ENCODE results near the gene AQR.

The AQR gene

DNA sequence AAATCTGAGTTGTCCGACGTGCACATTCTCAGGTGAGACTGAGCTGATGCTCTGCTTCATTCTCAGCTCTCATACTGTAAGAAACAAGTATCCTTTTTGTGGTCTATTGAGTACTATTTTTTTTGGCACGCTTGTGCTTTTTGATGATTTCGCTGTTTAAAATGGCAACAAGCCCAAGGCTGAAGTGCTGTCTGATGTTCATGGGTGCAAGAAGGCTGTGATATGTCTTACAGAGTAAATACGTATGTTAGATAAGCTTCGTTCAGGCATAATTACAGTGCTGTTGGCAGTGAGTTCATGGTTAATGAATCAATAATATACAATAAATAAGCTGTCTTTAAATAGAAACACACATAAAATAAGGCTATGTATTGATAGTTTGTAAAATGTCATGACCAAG is 27.2 kb downstream of the AQR start:
- TF ChIP-seq GABPA (IDR thresholded peaks at IDR 0.05; ENCODE audit: low read depth) (no peak), SPI1 (IDR thresholded peaks at IDR 0.05; ENCODE audit: borderline replicate concordance, low read depth) (no peak), POLR2AphosphoS5 (IDR thresholded peaks at IDR 0.05; ENCODE audit: low read depth) (no peak)
- TF ChIP-seq, protein P1, sequence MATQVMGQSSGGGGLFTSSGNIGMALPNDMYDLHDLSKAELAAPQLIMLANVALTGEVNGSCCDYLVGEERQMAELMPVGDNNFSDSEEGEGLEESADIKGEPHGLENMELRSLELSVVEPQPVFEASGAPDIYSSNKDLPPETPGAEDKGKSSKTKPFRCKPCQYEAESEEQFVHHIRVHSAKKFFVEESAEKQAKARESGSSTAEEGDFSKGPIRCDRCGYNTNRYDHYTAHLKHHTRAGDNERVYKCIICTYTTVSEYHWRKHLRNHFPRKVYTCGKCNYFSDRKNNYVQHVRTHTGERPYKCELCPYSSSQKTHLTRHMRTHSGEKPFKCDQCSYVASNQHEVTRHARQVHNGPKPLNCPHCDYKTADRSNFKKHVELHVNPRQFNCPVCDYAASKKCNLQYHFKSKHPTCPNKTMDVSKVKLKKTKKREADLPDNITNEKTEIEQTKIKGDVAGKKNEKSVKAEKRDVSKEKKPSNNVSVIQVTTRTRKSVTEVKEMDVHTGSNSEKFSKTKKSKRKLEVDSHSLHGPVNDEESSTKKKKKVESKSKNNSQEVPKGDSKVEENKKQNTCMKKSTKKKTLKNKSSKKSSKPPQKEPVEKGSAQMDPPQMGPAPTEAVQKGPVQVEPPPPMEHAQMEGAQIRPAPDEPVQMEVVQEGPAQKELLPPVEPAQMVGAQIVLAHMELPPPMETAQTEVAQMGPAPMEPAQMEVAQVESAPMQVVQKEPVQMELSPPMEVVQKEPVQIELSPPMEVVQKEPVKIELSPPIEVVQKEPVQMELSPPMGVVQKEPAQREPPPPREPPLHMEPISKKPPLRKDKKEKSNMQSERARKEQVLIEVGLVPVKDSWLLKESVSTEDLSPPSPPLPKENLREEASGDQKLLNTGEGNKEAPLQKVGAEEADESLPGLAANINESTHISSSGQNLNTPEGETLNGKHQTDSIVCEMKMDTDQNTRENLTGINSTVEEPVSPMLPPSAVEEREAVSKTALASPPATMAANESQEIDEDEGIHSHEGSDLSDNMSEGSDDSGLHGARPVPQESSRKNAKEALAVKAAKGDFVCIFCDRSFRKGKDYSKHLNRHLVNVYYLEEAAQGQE (IDR thresholded peaks at IDR 0.05; ENCODE audit: insufficient replicate concordance, low read depth), result no peak
- TF ChIP-seq, protein P2, sequence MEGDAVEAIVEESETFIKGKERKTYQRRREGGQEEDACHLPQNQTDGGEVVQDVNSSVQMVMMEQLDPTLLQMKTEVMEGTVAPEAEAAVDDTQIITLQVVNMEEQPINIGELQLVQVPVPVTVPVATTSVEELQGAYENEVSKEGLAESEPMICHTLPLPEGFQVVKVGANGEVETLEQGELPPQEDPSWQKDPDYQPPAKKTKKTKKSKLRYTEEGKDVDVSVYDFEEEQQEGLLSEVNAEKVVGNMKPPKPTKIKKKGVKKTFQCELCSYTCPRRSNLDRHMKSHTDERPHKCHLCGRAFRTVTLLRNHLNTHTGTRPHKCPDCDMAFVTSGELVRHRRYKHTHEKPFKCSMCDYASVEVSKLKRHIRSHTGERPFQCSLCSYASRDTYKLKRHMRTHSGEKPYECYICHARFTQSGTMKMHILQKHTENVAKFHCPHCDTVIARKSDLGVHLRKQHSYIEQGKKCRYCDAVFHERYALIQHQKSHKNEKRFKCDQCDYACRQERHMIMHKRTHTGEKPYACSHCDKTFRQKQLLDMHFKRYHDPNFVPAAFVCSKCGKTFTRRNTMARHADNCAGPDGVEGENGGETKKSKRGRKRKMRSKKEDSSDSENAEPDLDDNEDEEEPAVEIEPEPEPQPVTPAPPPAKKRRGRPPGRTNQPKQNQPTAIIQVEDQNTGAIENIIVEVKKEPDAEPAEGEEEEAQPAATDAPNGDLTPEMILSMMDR (IDR thresholded peaks at IDR 0.05; ENCODE audit: insufficient read depth, low read length), result no peak
- no peaks in the 10 kb centered on the region for H3K27me3 ChIP-seq (ENCODE audit: insufficient read depth, poor library complexity, severe bottlenecking)
- no peak overlapping the region for H3K4me3 ChIP-seq (replicated peaks; ENCODE audit: insufficient read depth, low read length)
- no peak overlapping the region for H3K27ac ChIP-seq (replicated peaks)
- no peak for DNase-seq (ENCODE audit: low read depth in 1 of 2, low spot score in 1 of 2)

GRCh38 chr15:34941831-34942230 is 27.7 kb downstream of the AQR start:
- Histone ChIP-seq H3K27me3 (ENCODE audit: insufficient read depth, poor library complexity, severe bottlenecking) (no peaks in the 10 kb centered on the region), H3K27ac (replicated peaks) (no peak overlapping the region), H3K4me3 (replicated peaks; ENCODE audit: insufficient read depth, low read length) (no peak overlapping the region)
- TF ChIP-seq SPI1 (IDR thresholded peaks at IDR 0.05; ENCODE audit: borderline replicate concordance, low read depth), result no peak
- TF ChIP-seq GABPA (IDR thresholded peaks at IDR 0.05; ENCODE audit: low read depth), result no peak
- TF ChIP-seq, protein P2 (IDR thresholded peaks at IDR 0.05; ENCODE audit: insufficient read depth, low read length), result no peak
- TF ChIP-seq, protein P1 (IDR thresholded peaks at IDR 0.05; ENCODE audit: insufficient replicate concordance, low read depth), result no peak
- TF ChIP-seq POLR2AphosphoS5 (IDR thresholded peaks at IDR 0.05; ENCODE audit: low read depth), result no peak
- no peak for DNase-seq (ENCODE audit: low read depth in 1 of 2, low spot score in 1 of 2)

- H3K4me3 ChIP-seq (replicated peaks; ENCODE audit: insufficient read depth, low read length), result no peak overlapping the region
- no peaks in the 10 kb centered on the region for H3K27me3 ChIP-seq (ENCODE audit: insufficient read depth, poor library complexity, severe bottlenecking)
- TF ChIP-seq, protein P2 (IDR thresholded peaks at IDR 0.05; ENCODE audit: insufficient read depth, low read length), result no peak
- TF ChIP-seq, protein P1 (IDR thresholded peaks at IDR 0.05; ENCODE audit: insufficient replicate concordance, low read depth), result no peak
- TF ChIP-seq GABPA (IDR thresholded peaks at IDR 0.05; ENCODE audit: low read depth) (no peak), POLR2AphosphoS5 (IDR thresholded peaks at IDR 0.05; ENCODE audit: low read depth) (no peak), SPI1 (IDR thresholded peaks at IDR 0.05; ENCODE audit: borderline replicate concordance, low read depth) (no peak)
- H3K27ac ChIP-seq (replicated peaks), result no peak overlapping the region
- no peak for DNase-seq (ENCODE audit: low read depth in 1 of 2, low spot score in 1 of 2)
Observed at GRCh38 chr15:34941185-34941698, 28.3 kb downstream of the AQR start.

All from HL-60 (cell line).